K562 (cell line): ENCODE results near the gene SAMD4A. TPM values are rescaled to one million over a fixed set of nuclear protein-coding genes. Genes with fewer than 3 reads are reported as not detected.

Experiments used
- ARID1B ChIP-seq: fragments of 450-650 bp; IDR thresholded peaks from 2 replicates; pipeline ENCODE4 v1.6.1; 2016; ENCODE audit warnings: antibody characterized with exemption, mild to moderate bottlenecking, inconsistent platforms
- ASH1L ChIP-seq: fragments of 450-650 bp; IDR thresholded peaks from 2 replicates; pipeline ENCODE4 v1.6.1; 2018; ENCODE audit warnings: borderline replicate concordance, mild to moderate bottlenecking, low read depth; ENCODE audit not compliant: partially characterized antibody
- CBFA2T2 ChIP-seq: fragments of 450-650 bp; conservative IDR thresholded peaks from 2 replicates; pipeline ENCODE4 v1.6.1; 2017; ENCODE audit warnings: mild to moderate bottlenecking
- CBFA2T3 ChIP-seq: fragments of 450-650 bp; IDR thresholded peaks from 2 replicates; pipeline ENCODE4 v1.6.1; 2017
- GABPB1 ChIP-seq: sonication (generic); formaldehyde crosslinking; IDR thresholded peaks from 2 replicates; pipeline ENCODE4 v1.8.0; 2022; ENCODE audit warnings: mild to moderate bottlenecking, missing genetic modification reagents
- GATA2 ChIP-seq: sonication (generic); formaldehyde crosslinking; IDR thresholded peaks from 2 replicates; pipeline ENCODE4 v1.4.0; 2020; ENCODE audit warnings: mild to moderate bottlenecking, missing genetic modification reagents
- KDM1A ChIP-seq, 2 experiments: fragments of 450-650 bp; IDR thresholded peaks; 2 replicates each; pipeline ENCODE4 v1.6.1; 2016; ENCODE audit warnings: mild to moderate bottlenecking in 2 of 2
- OTX1 ChIP-seq: fragments of 450-650 bp; formaldehyde crosslinking; IDR thresholded peaks from 2 replicates; pipeline ENCODE4 v1.4.0; 2022; ENCODE audit warnings: mild to moderate bottlenecking
- TAL1 ChIP-seq: fragments of 450-650 bp; IDR thresholded peaks from 2 replicates; pipeline ENCODE4 v1.6.1; 2016; ENCODE audit warnings: mild to moderate bottlenecking
- TEAD4 ChIP-seq, 2 experiments: sonication (generic) in 1 of 2; formaldehyde crosslinking in 1 of 2; IDR thresholded peaks; 2 replicates each; pipeline versions ENCODE4 v1.6.1 to v1.8.0; 2012 to 2022; ENCODE audit warnings: borderline replicate concordance in 1 of 2, inconsistent platforms in 1 of 2, low read length in 1 of 2, mild to moderate bottlenecking in 1 of 2, missing genetic modification reagents in 1 of 2
- polyA plus RNA-seq, 8 experiments: library from polyadenylated mRNA; depleted of rRNA in 4 of 8; stranded (reverse) in 5 of 8; unstranded in 3 of 8; fragments of >200 nt; fragmentation: Nextera tagmentation in 2 of 8; fragmentation: Illumina TruSeq in 1 of 8; extraction: Ambion mirVana in 2 of 8; extraction: Trizol in 1 of 8; gene quantifications; 2 replicates each; pipeline versions ENCODE4 v1.2.1 to v1.2.3, GENCODE V29; 2011 to 2014; ENCODE audit warnings: inconsistent platforms in 1 of 8, missing spikeins in 1 of 8
- total RNA-seq, 7 experiments: library from RNA; depleted of rRNA in 6 of 7; stranded (reverse); fragments of >200 nt in 6 of 7; fragmentation: Illumina TruSeq in 2 of 7; extraction: Trizol in 2 of 7; gene quantifications; 2 replicates each; pipeline versions ENCODE4 v1.2.1 to v1.2.3, GENCODE V29; 2011 to 2021; ENCODE audit warnings: low replicate concordance in 1 of 7
- TF ChIP-seq, protein P1 (sequence below), 2 experiments: fragments of 450-650 bp in 1 of 2; sonication (generic) in 1 of 2; formaldehyde crosslinking in 1 of 2; IDR thresholded peaks; 2 replicates each; pipeline versions ENCODE4 v1.7.1 to v1.9.0; 2016 to 2022; ENCODE audit warnings: inconsistent platforms in 1 of 2, mild to moderate bottlenecking in 1 of 2, missing genetic modification reagents in 1 of 2
- TF ChIP-seq, protein P2 (sequence below): fragments of 200-800 bp; sonication (Bioruptor generic); IDR thresholded peaks from 2 replicates; pipeline ENCODE4 v1.6.1; 2016; ENCODE audit warnings: missing genetic modification characterization, missing compliant biosample characterization

The SAMD4A gene
- total and polyA plus RNA-seq, 9 of the 15 experiments (the other 6 are each of a cell fraction or from before 2014, with no cell fraction given) = 0.66 to 6.8 (median 3.3) TPM

DNA sequence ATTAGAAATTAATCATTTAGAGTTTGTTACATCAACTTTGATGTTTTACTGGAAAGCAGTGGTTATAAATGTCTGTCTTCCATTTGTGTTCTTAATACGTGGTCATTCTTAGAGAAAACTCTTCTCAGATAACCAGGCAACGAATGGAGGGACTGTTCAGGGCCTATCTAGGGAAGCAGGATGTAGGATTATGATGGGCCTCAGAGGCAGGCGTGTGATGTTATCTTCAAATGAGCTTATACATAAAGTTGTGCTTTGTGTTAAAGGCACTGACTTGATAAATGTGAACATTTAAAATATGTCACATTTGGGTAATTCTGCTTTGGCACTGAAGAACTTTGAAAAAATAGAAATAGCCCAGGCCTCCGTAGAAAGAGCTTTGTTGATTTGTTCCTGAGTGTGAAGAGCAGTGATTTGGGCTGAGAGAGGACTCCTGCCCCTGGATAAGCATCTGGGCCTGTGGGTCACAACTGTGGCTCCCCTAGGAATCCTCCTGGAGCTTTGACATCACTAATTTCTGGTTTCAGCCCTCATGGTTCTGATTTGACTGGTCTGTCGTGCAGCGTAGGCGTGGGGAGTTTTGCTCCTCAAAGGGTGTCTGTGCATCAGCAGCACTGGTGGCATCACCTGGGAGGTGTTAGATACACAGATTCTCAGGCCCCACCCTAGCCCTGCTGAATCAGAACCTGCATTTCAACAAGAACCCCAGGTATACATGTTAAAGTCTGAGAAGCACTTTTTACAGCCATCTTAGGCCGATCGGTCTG, 55.4 kb downstream of the SAMD4A start (continued):
- TF ChIP-seq, protein P1, sequence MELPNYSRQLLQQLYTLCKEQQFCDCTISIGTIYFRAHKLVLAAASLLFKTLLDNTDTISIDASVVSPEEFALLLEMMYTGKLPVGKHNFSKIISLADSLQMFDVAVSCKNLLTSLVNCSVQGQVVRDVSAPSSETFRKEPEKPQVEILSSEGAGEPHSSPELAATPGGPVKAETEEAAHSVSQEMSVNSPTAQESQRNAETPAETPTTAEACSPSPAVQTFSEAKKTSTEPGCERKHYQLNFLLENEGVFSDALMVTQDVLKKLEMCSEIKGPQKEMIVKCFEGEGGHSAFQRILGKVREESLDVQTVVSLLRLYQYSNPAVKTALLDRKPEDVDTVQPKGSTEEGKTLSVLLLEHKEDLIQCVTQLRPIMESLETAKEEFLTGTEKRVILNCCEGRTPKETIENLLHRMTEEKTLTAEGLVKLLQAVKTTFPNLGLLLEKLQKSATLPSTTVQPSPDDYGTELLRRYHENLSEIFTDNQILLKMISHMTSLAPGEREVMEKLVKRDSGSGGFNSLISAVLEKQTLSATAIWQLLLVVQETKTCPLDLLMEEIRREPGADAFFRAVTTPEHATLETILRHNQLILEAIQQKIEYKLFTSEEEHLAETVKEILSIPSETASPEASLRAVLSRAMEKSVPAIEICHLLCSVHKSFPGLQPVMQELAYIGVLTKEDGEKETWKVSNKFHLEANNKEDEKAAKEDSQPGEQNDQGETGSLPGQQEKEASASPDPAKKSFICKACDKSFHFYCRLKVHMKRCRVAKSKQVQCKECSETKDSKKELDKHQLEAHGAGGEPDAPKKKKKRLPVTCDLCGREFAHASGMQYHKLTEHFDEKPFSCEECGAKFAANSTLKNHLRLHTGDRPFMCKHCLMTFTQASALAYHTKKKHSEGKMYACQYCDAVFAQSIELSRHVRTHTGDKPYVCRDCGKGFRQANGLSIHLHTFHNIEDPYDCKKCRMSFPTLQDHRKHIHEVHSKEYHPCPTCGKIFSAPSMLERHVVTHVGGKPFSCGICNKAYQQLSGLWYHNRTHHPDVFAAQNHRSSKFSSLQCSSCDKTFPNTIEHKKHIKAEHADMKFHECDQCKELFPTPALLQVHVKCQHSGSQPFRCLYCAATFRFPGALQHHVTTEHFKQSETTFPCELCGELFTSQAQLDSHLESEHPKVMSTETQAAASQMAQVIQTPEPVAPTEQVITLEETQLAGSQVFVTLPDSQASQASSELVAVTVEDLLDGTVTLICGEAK (IDR thresholded peaks at IDR 0.05) = peak; percentile 64
- TF ChIP-seq, protein P1 (CRISPR knock-in tag; IDR thresholded peaks at IDR 0.05) = no peak
- TF ChIP-seq ASH1L = no peak
- TF ChIP-seq GATA2 (CRISPR knock-in tag) = peak; percentile 42; the same call in 1 of the 2 replicates
- peak; percentile 73 for TF ChIP-seq CBFA2T3
- TF ChIP-seq OTX1 (CRISPR knock-in tag) = no peak
- TF ChIP-seq GABPB1 = no peak
- peak; percentile 47 for TF ChIP-seq CBFA2T2
- TF ChIP-seq TAL1 = peak; percentile 24; the same call in 1 of the 2 replicates
- peak; percentile 28; the same call in 1 of the 2 replicates for TF ChIP-seq TEAD4 (IDR thresholded peaks at IDR 0.05; ENCODE audit: low read length)
- no peak for TF ChIP-seq TEAD4 (CRISPR knock-in tag; IDR thresholded peaks at IDR 0.05; ENCODE audit: borderline replicate concordance)
- TF ChIP-seq KDM1A (IDR thresholded peaks at IDR 0.05) = 0 out of 4 replicates have a peak, but pooled peaks of 1 of the 2 experiments have one; percentile 13
- peak; percentile 41; the same call in 1 of the 2 replicates for TF ChIP-seq ARID1B
- TF ChIP-seq, protein P2, sequence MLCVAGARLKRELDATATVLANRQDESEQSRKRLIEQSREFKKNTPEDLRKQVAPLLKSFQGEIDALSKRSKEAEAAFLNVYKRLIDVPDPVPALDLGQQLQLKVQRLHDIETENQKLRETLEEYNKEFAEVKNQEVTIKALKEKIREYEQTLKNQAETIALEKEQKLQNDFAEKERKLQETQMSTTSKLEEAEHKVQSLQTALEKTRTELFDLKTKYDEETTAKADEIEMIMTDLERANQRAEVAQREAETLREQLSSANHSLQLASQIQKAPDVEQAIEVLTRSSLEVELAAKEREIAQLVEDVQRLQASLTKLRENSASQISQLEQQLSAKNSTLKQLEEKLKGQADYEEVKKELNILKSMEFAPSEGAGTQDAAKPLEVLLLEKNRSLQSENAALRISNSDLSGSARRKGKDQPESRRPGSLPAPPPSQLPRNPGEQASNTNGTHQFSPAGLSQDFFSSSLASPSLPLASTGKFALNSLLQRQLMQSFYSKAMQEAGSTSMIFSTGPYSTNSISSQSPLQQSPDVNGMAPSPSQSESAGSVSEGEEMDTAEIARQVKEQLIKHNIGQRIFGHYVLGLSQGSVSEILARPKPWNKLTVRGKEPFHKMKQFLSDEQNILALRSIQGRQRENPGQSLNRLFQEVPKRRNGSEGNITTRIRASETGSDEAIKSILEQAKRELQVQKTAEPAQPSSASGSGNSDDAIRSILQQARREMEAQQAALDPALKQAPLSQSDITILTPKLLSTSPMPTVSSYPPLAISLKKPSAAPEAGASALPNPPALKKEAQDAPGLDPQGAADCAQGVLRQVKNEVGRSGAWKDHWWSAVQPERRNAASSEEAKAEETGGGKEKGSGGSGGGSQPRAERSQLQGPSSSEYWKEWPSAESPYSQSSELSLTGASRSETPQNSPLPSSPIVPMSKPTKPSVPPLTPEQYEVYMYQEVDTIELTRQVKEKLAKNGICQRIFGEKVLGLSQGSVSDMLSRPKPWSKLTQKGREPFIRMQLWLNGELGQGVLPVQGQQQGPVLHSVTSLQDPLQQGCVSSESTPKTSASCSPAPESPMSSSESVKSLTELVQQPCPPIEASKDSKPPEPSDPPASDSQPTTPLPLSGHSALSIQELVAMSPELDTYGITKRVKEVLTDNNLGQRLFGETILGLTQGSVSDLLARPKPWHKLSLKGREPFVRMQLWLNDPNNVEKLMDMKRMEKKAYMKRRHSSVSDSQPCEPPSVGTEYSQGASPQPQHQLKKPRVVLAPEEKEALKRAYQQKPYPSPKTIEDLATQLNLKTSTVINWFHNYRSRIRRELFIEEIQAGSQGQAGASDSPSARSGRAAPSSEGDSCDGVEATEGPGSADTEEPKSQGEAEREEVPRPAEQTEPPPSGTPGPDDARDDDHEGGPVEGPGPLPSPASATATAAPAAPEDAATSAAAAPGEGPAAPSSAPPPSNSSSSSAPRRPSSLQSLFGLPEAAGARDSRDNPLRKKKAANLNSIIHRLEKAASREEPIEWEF (CRISPR knock-in tag) = no peak
